ENCODE data around the gene ALDH1L1. TPM values are rescaled to one million over a fixed set of nuclear protein-coding genes. Genes with fewer than 3 reads are reported as not detected.

The ALDH1L1 gene
- total and polyA plus RNA-seq, 8 donors = 1.4 to 17.4 (median 5.2) TPM

GRCh38 chr3:126205717-126206655 lies 25.6 kb upstream of the ALDH1L1 start:
- DNase-seq = no peak
- Histone ChIP-seq H3K27ac (no peak overlapping the region), H3K27me3 (peaks cover 0 to 10% (median 2%) of the 10 kb centered on the region in 3 donors), H3K4me1 (peaks cover 0 to 10% (median 8%) of the 10 kb centered on the region in 4 donors), H3K9me3 (no peaks in the 10 kb centered on the region), H3K4me3 (no peak overlapping the region), H3K36me3 (no peaks in the 10 kb centered on the region)
- intact Hi-C loops (cut with DNase I; ENCODE audit: low total_unique reads) = no loop called here
- TF ChIP-seq POLR2AphosphoS5 (IDR thresholded peaks at IDR 0.05) = no peak
- no peak for TF ChIP-seq EP300 (IDR thresholded peaks at IDR 0.05)
- no peak for TF ChIP-seq POLR2A (IDR thresholded peaks at IDR 0.05)
- TF ChIP-seq CTCF (IDR thresholded peaks at IDR 0.05) = no peak
- WGBS, 5 donors = 56 to 75% (median 70%) methylated on average over 3 of the region's 3 CpGs

- Histone ChIP-seq H3K27ac (no peak overlapping the region), H3K9me3 (no peaks in the 10 kb centered on the region), H3K27me3 (peaks cover 0 to 4% (median 0%) of the 10 kb centered on the region in 3 donors), H3K4me1 (peaks cover 0 to 4% (median 0%) of the 10 kb centered on the region in 4 donors), H3K36me3 (no peaks in the 10 kb centered on the region), H3K4me3 (no peak overlapping the region)
- intact Hi-C loops (cut with DNase I; ENCODE audit: low total_unique reads) = no loop called here
- TF ChIP-seq EP300 (IDR thresholded peaks at IDR 0.05) = no peak
- no peak for TF ChIP-seq POLR2A (IDR thresholded peaks at IDR 0.05)
- TF ChIP-seq POLR2AphosphoS5 (IDR thresholded peaks at IDR 0.05) = no peak
- no peak for TF ChIP-seq CTCF (IDR thresholded peaks at IDR 0.05)
- DNase-seq = no peak
- WGBS, 5 donors = 42 to 65% (median 58%) methylated on average over 4 of the region's 4 CpGs
Measured at GRCh38 chr3:126202680-126203079, 22.3 kb upstream of the ALDH1L1 start.

- peaks cover 0 to 4% (median 0%) of the 10 kb centered on the region in 3 donors for H3K27me3 ChIP-seq
- no peak overlapping the region for H3K4me3 ChIP-seq
- TF ChIP-seq POLR2AphosphoS5 (IDR thresholded peaks at IDR 0.05) = no peak
- no peak for TF ChIP-seq CTCF (IDR thresholded peaks at IDR 0.05)
- no peak for TF ChIP-seq EP300 (IDR thresholded peaks at IDR 0.05)
- TF ChIP-seq POLR2A (IDR thresholded peaks at IDR 0.05) = no peak
- intact Hi-C loops (cut with DNase I; ENCODE audit: low total_unique reads) = no loop called here
- peaks cover 0 to 4% (median 0%) of the 10 kb centered on the region in 4 donors for H3K4me1 ChIP-seq
- no peaks in the 10 kb centered on the region for H3K9me3 ChIP-seq
- H3K27ac ChIP-seq = no peak overlapping the region
- no peak for DNase-seq
- no peaks in the 10 kb centered on the region for H3K36me3 ChIP-seq
- WGBS, 5 donors = 57 to 90% (median 74%) methylated on average over 3 of the region's 3 CpGs
Measured at GRCh38 chr3:126202276-126202675, 21.9 kb upstream of the ALDH1L1 start.

GRCh38 chr3:126201168-126201567 lies 20.8 kb upstream of the ALDH1L1 start:
- WGBS, 5 donors = 50 to 68% (median 59%) methylated on average over 3 of the region's 3 CpGs
- peaks cover 0 to 4% (median 0%) of the 10 kb centered on the region in 3 donors for H3K27me3 ChIP-seq
- H3K4me1 ChIP-seq = peaks cover 0 to 4% (median 0%) of the 10 kb centered on the region in 4 donors
- H3K36me3 ChIP-seq = no peaks in the 10 kb centered on the region
- TF ChIP-seq POLR2AphosphoS5 (IDR thresholded peaks at IDR 0.05) = no peak
- no peak for TF ChIP-seq EP300 (IDR thresholded peaks at IDR 0.05)
- no peak for TF ChIP-seq CTCF (IDR thresholded peaks at IDR 0.05)
- no peak for TF ChIP-seq POLR2A (IDR thresholded peaks at IDR 0.05)
- no peak overlapping the region for H3K27ac ChIP-seq
- H3K4me3 ChIP-seq = no peak overlapping the region
- DNase-seq = no peak
- no peaks in the 10 kb centered on the region for H3K9me3 ChIP-seq
- intact Hi-C loops (cut with DNase I; ENCODE audit: low total_unique reads) = no loop called here

Data from stomach (tissue), 9 donors.